Measurements from ENCODE around the gene USP20. TPM values are rescaled to one million over a fixed set of nuclear protein-coding genes. Genes with fewer than 3 reads are reported as not detected.

USP20 gene
- total RNA-seq, 1 experiment from 2014 or later = 8.0 TPM

DNA sequence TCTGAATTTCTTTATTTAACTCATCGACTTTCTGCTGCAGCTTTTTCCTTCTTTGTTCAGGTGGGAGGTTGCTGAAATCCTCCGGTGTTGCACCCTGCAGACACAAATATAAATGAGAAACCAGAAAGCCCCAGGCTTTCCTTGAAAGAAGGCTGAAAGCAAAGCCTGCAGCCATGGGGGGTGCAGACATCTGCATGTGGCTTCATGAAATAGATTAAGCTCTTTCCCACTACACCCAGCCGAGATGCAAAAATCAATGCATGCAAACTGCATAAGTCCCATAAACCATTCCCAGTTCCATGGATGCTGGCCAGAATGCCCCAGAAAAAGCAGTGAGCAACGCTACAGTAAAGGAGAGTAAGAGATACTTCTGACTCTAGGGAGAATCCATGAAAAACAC is 73.6 kb downstream of the USP20 start:
- no peak for DNase-seq (ENCODE audit: extremely low read depth, low read depth)

DNA sequence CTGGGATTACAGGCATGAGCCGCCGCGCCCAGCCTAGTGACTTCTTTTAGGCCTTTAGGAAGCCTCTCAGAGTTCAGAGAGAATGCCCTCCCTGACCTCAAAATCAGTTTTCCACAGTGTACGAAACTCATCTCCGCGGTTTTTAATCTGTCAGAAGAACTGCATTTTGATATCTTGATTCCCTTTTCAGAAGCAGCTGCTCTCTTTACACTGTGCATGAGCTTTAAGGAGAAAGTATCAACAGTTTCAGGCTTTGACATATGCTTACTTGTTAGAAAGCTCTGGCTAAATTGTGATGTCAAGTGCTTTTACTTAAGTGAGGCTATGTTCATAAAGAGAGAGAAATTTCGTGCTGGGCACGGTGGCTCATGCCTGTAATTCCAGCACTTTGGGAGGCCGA is 74.6 kb downstream of the USP20 start:
- DNase-seq (ENCODE audit: extremely low read depth, low read depth) = no peak

DNA sequence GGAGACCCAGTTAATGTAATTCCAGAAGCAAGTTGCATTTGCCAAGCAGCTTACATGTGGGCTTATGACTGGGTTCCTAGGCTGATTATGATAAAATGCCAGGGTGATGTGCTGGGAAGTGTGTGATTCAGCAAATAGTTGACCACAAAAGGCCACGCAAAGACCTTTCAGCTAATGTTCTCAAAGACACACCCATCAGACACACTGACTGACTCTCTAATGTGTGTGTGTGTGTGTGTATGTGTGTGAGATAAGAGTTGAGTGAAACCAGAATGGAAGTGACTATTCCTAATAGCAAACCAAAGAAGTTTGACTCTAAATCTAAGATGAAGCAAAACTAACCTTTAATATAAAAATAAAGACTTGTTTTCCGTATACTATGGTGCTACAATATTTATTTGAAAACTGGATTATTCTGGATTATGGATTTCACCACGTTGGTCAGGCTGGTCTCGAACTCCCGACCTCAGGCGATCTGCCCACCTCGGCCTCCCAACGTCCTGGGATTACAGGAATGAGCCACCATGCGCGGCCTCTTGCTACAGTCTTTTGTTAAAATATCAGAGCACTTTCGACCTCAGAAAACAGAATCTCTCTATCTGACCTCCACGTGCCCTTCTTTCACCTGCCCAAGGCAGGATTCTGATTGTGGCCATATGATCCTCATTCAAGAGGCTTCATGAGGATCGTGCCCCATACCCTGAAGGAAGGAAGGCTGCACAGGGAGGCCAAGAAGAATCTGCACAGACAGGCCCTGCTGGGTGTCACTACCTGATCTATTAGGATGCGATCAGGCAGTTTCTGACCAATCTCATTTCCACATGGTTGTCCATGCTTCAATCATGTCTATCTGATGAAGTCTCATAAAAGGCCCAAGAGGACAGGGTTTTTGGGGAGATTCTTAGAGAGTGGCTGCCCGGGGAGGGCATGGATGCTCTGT is 75.6 kb downstream of the USP20 start:
- DNase-seq (ENCODE audit: extremely low read depth, low read depth) = peak; percentile 96

DNA sequence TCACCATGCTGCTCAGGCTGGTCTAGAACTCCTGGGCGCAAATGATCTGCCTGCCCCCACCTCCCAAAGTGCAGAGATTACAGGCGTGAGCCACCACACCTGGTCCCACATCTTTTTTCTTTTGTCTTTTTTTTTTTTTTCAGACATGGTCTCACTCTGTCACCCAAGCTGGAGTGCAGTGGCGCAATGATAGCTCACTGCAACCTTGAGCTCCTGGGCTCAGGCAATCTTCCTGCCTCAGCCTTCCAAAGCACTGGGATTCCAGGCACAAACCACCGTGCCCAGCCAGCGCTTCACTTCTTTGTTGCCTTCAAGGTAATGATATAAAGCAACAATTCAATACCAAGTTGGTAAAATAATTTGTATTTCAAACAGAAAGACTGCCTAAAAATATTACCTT is 78.8 kb downstream of the USP20 start:
- no peak for DNase-seq (ENCODE audit: extremely low read depth, low read depth)

DNA sequence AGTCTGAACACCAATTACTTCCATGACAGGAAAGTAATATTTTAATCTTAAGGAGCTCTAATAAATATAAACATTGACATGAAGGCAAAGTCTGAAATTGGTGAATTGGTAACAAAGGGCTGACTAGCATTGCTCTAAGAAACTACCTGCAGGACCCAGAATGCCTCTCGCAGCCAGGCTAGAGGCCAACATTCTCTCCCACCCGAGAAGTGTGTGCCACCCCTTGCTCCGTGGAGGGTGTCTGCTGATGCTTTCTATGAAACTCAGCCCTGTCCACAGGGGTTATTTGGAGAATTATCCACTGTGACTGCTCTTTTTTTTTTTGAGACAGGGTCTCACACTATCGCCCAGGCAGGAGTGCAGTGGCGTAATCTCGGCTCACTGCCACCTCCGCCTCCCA is 81.4 kb downstream of the USP20 start:
- no peak for DNase-seq (ENCODE audit: extremely low read depth, low read depth)

DNA sequence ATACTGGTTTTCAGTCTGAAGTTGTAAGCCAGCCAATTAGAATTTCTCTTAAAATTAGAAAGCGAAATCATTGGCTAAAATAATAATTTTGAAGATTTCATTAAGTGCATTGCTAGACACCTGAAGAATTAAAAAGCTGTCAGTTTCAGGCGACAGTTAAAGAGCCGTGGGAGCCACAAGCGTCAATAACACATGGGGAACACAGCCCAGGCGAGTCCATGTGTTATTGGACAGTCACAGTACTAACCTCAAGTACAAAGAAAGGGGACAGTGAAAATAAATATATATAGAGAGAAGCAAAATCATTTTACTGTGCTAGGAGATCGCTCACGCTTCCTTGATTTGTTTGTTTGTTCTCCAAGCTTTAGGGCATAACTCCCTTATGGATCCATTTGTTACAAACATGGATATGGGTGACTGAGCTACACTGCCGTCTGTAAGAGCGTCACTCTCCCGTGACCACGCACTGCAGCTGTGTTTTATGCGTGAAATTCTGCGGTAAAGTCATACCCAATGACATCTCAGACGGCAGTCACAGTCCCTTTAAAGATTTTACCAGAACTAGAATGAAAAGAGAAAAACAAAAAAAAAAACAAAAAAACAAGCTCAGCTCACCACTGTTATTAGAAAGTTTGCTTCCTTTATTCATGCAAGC is 83.2 kb downstream of the USP20 start:
- DNase-seq (ENCODE audit: extremely low read depth, low read depth) = no peak

DNA sequence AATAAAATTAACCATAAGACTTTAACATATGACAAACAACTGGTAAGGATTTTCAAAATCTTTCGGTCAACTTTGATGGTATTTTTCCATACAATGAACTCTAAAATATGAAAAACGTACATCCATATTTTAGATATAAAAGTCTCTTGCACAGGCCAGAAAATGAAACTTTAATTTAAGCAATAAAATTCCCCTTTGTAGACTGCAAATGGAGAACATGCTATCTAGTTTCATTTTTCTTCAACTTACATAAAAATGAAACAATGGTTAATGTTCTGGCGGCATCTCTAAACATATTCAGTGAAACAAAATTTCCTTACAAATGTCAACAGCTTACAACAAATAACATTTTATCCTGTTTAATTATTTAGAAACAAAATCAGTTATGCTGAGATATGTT is 84.0 kb downstream of the USP20 start:
- no peak for DNase-seq (ENCODE audit: extremely low read depth, low read depth)

DNA sequence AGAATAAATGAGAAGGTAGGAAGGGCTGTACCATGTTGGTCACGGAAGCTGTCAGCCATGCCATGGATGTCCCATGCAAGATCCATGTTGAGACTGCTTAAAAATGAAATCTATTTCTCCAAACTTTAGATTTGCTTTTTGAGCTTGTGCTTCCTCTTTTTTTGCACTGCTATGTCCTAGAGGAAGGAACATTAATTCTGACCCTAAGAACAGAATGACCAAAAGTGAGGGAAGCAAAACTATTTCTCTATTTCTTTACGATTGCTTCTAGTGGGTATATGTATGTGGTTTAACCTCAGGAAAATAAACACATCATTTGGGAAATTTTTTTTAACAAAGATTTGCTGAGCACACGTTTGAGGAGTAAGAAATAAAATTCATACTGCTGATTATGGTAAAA is 84.6 kb downstream of the USP20 start:
- no peak for DNase-seq (ENCODE audit: extremely low read depth, low read depth)

DNA sequence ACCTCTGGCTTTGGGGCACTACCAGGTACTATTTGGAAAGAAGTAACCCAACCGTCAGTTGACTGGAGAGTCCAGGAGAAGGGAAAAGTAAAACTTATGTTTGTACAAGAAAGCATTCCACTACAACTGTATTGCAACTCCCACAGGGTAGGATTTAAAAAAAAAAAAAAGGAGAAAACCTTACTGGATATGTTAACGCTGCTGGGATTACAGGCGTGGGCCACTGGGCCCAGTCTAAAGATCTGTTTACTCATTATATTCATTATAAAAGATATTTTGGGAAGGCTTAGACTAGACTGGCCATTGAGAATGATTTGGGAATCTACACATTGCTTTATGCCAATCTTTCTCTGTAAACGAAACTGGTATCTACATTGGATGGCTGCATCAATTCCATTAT is 86.6 kb downstream of the USP20 start:
- no peak for DNase-seq (ENCODE audit: extremely low read depth, low read depth)

DNA sequence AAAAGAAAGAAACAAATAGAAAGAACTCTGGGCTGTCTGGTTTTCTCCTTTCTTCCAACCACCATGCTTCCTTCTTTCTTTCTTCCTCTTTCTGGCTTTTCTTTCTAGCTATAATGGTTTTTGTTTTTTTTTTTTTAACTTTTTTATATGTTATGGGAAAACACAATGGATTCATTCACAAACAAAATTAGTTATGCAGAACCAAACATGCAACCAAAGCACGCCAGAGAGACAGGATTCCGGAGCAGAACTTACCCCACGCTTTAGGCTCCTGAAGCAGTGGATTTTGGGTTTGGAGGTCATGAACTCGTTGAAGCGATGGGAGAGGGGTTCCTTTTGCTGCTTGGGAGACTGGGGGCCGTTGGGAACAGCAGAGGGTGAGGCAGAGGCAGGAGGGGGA is 88.3 kb downstream of the USP20 start:
- no peak for DNase-seq (ENCODE audit: extremely low read depth, low read depth)

DNA sequence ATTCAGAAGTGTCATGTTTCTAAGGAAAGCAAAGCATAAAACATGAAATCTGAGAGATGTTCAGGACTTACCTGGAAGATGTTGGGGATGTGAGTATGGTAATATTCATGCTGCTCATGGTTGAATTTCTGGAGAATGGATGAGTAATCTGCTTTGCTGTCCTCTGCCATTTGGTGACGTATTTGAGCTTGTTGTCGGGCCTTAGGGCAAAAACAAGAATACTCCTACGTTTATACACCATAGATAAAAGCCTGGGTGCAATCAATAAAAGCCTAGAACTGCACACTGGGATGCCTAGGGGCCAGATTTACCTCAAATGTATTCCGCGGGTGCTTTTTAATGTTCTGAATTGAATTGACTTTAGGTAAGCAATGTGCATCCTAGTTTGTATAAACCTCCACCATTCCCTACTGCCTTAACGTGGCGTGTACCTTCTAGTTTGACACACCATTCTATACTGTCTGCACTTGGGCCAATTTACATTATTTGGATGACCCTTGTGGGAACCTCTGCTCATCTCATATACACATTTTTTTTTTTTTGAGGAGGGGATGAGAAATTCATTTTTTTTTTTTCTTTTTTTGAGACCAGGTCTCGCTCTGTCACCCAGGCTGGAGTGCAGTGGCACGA is 94.4 kb downstream of the USP20 start:
- no peak for DNase-seq (ENCODE audit: extremely low read depth, low read depth)

DNA sequence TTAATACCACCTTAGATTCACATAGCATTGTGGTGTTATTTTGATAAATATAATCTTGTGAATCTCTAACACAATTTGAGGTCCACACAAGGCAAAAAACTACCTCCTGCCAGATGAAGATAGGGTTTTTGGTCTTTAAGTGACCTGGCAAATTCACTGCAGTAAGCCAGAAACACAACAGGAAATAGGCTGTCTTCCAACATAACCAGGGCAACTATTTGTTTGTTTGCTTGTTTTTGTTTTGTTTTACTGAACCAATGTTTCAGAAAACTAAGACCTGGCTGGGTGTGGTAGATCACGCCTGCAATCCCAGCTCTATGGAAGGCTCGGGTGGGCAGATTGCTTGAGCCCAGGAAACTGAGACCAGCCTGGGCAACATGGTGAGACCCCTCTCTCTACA is 95.5 kb downstream of the USP20 start:
- no peak for DNase-seq (ENCODE audit: extremely low read depth, low read depth)

Small RNA genes lying within 50 kb of the gene (small RNA-seq; reads per million reads assigned to genes)
- 0 reads per million in 2 experiments for gene MIR6855

Other genes with a start within 250 kb of the USP20 start
- 0.20 TPM in 1 of 2 replicates, not detected in the other for gene C9orf50, start 214.4 kb upstream of the USP20 start, total RNA-seq (2014; rRNA removed; shearing (Covaris generic))
- gene NTMT1, start 209.3 kb upstream of the USP20 start, total RNA-seq (2014; rRNA removed; shearing (Covaris generic)) = 46.5 and 54.9 TPM in 2 replicates
- 16.3 and 18.7 TPM in 2 replicates for gene ASB6, start 193.3 kb upstream of the USP20 start, total RNA-seq (2014; rRNA removed; shearing (Covaris generic))
- gene PRRX2, start 169.8 kb upstream of the USP20 start, total RNA-seq (2014; rRNA removed; shearing (Covaris generic)) = 5.1 and 9.1 TPM in 2 replicates
- 25.9 and 27.4 TPM in 2 replicates for gene PTGES, start 82.4 kb upstream of the USP20 start, total RNA-seq (2014; rRNA removed; shearing (Covaris generic))
- 36.0 and 37.8 TPM in 2 replicates for gene TOR1B, start 32.3 kb upstream of the USP20 start, total RNA-seq (2014; rRNA removed; shearing (Covaris generic))
- gene TOR1A, start 11.3 kb upstream of the USP20 start, total RNA-seq (2014; rRNA removed; shearing (Covaris generic)) = 42.6 and 47.6 TPM in 2 replicates
- gene C9orf78, start 183 bp upstream of the USP20 start, total RNA-seq (2014; rRNA removed; shearing (Covaris generic)) = 53.7 and 55.6 TPM in 2 replicates
- 33.1 and 39.1 TPM in 2 replicates for gene FNBP1, start 207.7 kb downstream of the USP20 start, total RNA-seq (2014; rRNA removed; shearing (Covaris generic))
- 20.6 and 35.8 TPM in 2 replicates for gene GPR107, start 218.4 kb downstream of the USP20 start, total RNA-seq (2014; rRNA removed; shearing (Covaris generic))